Peyer's patch (tissue), 4 donors: ENCODE results near the gene HEYL. TPM values are rescaled to one million over a fixed set of nuclear protein-coding genes. Genes with fewer than 3 reads are reported as not detected.

Experiments used
- DNase-seq, 3 donors: peaks; one replicate each; pipeline ENCODE4 v3.0.0-alpha.2; 2017 to 2019
- H3K27ac ChIP-seq, 4 donors: fragments of 200-600 bp; sonication (generic); one replicate each; pipeline ENCODE4 v1.5.1; 2016 to 2019
- H3K27me3 ChIP-seq, 2 donors: fragments of 200-600 bp; sonication (generic); one replicate each; pipeline ENCODE4 v1.5.1; 2019
- H3K36me3 ChIP-seq, 3 donors: fragments of 200-600 bp; sonication (generic); one replicate each; pipeline ENCODE4 v1.5.1; 2016 to 2019
- H3K4me1 ChIP-seq, 4 donors: fragments of 200-600 bp; sonication (generic); one replicate each; pipeline ENCODE4 v1.5.1; 2016 to 2019
- H3K4me3 ChIP-seq, 4 donors: fragments of 200-600 bp; sonication (generic); 1 replicate in 3 of 4; 2 replicates in 1 of 4; pipeline ENCODE4 v1.5.1; 2016 to 2019; ENCODE audit warnings: mild to moderate bottlenecking in 1 of 4
- H3K9me3 ChIP-seq, 4 donors: fragments of 200-600 bp; sonication (generic); one replicate each; pipeline ENCODE4 v1.5.1; 2016 to 2019; ENCODE audit warnings: mild to moderate bottlenecking in 1 of 4
- POLR2A ChIP-seq, 2 donors: fragments of 450-650 bp; IDR thresholded peaks; one replicate each; pipeline ENCODE4 v1.5.1; 2017; ENCODE audit warnings: antibody characterized with exemption in 2 of 2, mild to moderate bottlenecking in 2 of 2, moderate library complexity in 2 of 2
- total RNA-seq, 4 donors: library from RNA; depleted of rRNA; stranded (reverse); fragments of >200 nt; gene quantifications; one replicate each; pipeline ENCODE4 v1.1.0, GENCODE V29; 2016
- TF ChIP-seq, protein P1 (sequence below), 6 experiments: fragments of 450-650 bp in 4 of 6; fragments of 200-600 bp in 2 of 6; sonication (generic) in 1 of 6; IDR thresholded peaks; one replicate each; pipeline ENCODE4 v1.5.1; 2017 to 2019; ENCODE audit warnings: antibody characterized with exemption in 6 of 6, mild to moderate bottlenecking in 3 of 6, moderate library complexity in 1 of 6

The HEYL gene
- total RNA-seq, 4 donors from 2014 or later: 0.95 to 5.8 (median 1.5) TPM; not detected in 1

DNA sequence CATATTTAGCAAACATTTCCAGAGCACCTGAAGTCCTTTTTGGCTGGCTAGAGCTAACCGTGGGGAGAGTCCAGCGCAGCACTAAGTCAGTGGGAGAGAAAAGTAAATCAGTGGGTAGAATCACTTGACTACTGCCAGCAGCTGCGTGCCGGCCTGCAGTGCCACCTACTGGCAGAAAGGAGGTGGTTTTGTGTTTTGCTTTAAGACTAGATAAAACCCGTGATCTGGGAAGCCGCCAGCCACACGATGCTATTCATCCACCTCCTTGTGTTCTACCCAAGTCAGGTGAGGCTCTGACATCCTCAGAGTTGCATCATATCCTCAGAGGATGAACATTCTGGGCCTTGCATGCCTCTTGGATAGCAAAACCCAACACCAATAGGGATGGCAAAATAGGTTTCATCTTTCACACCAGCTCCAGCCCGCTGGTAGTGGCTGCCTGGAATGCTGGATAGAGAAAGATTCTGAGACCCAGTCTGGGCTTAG is 14.1 kb upstream of the HEYL start:
- Histone ChIP-seq H3K27ac (no peak overlapping the region), H3K4me3 (no peak overlapping the region), H3K27me3 (no peaks in the 10 kb centered on the region), H3K36me3 (no peaks in the 10 kb centered on the region), H3K4me1 (no peaks in the 10 kb centered on the region), H3K9me3 (no peaks in the 10 kb centered on the region)
- DNase-seq: peak; percentile 72 to 93 (median 77)
- no peak for TF ChIP-seq POLR2A (IDR thresholded peaks at IDR 0.05)
- TF ChIP-seq, protein P1, sequence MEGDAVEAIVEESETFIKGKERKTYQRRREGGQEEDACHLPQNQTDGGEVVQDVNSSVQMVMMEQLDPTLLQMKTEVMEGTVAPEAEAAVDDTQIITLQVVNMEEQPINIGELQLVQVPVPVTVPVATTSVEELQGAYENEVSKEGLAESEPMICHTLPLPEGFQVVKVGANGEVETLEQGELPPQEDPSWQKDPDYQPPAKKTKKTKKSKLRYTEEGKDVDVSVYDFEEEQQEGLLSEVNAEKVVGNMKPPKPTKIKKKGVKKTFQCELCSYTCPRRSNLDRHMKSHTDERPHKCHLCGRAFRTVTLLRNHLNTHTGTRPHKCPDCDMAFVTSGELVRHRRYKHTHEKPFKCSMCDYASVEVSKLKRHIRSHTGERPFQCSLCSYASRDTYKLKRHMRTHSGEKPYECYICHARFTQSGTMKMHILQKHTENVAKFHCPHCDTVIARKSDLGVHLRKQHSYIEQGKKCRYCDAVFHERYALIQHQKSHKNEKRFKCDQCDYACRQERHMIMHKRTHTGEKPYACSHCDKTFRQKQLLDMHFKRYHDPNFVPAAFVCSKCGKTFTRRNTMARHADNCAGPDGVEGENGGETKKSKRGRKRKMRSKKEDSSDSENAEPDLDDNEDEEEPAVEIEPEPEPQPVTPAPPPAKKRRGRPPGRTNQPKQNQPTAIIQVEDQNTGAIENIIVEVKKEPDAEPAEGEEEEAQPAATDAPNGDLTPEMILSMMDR (IDR thresholded peaks at IDR 0.05): peak; percentile 64 to 94 (median 78)

DNA sequence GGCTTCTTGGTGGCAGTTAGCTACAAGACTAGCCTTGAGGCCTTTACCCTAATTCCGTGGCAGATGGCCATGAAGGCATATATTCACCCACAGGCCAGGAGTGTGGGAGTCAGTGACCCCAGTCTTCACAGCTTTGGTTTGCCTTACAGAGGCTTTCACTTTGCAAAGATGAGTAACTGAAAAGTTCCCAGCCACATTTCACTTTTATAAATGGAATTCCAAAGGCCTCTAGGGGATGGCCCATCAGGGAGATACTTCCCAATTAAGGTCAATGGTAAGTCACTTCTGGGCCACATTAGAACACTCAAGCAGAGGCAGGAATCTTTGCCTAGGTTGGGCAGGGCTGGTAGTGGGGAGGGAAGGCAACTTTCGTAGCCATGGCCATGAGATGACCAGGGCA is 13.1 kb upstream of the HEYL start:
- H3K4me1 ChIP-seq: no peaks in the 10 kb centered on the region
- TF ChIP-seq, protein P1 (IDR thresholded peaks at IDR 0.05): no peak
- no peak for TF ChIP-seq POLR2A (IDR thresholded peaks at IDR 0.05)
- no peaks in the 10 kb centered on the region for H3K9me3 ChIP-seq
- no peaks in the 10 kb centered on the region for H3K27me3 ChIP-seq
- H3K36me3 ChIP-seq: no peaks in the 10 kb centered on the region
- H3K4me3 ChIP-seq: no peak overlapping the region
- no peak overlapping the region for H3K27ac ChIP-seq
- DNase-seq: no peak

DNA sequence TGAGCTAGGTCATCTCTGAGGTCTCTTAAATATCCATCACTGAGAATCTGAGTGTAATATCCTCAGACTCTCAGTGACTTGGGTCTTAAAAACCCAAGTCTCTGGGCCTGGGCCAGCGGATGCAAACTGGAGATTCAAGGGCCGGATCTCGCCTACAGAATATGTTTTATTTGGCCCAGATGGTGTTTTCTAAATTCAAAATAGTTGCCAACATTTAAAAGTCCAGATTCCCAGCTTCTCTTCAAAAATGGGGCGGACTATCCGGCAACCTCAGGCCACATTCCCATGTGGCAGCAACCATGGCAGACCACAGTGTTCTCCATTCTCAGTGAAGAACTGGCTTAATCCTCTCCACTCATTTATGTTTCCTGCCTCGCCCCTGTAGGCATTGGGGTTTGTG is 12.7 kb upstream of the HEYL start:
- no peaks in the 10 kb centered on the region for H3K4me1 ChIP-seq
- H3K36me3 ChIP-seq: no peaks in the 10 kb centered on the region
- no peak for DNase-seq
- no peaks in the 10 kb centered on the region for H3K27me3 ChIP-seq
- TF ChIP-seq, protein P1 (IDR thresholded peaks at IDR 0.05): no peak
- no peak for TF ChIP-seq POLR2A (IDR thresholded peaks at IDR 0.05)
- H3K9me3 ChIP-seq: no peaks in the 10 kb centered on the region
- no peak overlapping the region for H3K4me3 ChIP-seq
- no peak overlapping the region for H3K27ac ChIP-seq

DNA sequence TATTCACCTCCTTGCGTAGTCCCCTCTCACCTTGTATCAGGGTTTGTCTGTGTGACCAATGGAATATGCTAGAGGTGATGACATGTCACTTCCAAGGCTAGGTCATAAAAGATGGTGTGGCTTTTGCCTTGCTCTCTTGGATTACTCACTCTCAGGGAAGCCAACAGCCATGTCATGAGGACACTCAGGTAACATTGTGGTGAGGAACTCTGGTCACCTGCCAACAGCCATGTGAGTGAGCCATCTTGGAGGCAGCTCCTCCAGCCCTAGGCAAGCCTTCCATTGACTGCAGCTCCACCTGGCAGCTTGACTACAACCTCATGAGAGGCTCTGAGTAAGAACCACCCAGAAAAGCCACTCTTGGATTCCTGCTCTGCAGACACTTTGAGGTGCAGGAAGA is 11.0 kb upstream of the HEYL start:
- H3K4me1 ChIP-seq: no peaks in the 10 kb centered on the region
- no peaks in the 10 kb centered on the region for H3K36me3 ChIP-seq
- no peaks in the 10 kb centered on the region for H3K27me3 ChIP-seq
- H3K9me3 ChIP-seq: no peaks in the 10 kb centered on the region
- no peak for DNase-seq
- H3K27ac ChIP-seq: no peak overlapping the region
- no peak overlapping the region for H3K4me3 ChIP-seq
- TF ChIP-seq POLR2A (IDR thresholded peaks at IDR 0.05): no peak
- TF ChIP-seq, protein P1 (IDR thresholded peaks at IDR 0.05): no peak

DNA sequence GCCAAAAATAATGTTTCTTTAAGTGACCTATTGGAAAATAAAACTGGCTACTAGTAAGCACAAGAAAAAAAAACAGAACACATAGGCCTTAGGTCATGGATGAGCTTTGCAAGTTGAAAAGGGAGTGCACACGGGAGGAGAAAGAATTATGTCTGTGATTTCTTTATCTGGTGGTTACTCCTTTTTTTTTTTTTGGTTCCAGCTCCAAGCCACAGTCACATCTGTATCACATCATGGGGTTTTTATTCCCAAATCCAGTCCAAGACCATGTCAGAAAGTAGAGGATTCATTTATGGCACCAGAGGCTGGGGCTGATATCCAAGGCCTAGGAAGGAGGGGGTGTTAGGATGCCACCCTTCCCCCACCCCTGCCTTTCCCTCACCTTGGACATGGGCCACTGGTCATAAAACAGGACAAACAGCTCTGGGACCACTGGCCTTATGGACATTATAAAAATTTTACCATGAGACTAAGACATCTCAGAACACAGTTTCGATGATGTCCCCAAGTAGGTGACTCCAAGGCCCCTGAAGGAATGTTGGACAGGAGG is 10.3 kb upstream of the HEYL start:
- DNase-seq: no peak
- TF ChIP-seq, protein P1 (IDR thresholded peaks at IDR 0.05): no peak
- TF ChIP-seq POLR2A (IDR thresholded peaks at IDR 0.05): no peak
- H3K27ac ChIP-seq: no peak overlapping the region
- no peak overlapping the region for H3K4me3 ChIP-seq
- H3K4me1 ChIP-seq: no peaks in the 10 kb centered on the region
- H3K27me3 ChIP-seq: no peaks in the 10 kb centered on the region
- no peaks in the 10 kb centered on the region for H3K36me3 ChIP-seq
- no peaks in the 10 kb centered on the region for H3K9me3 ChIP-seq

DNA sequence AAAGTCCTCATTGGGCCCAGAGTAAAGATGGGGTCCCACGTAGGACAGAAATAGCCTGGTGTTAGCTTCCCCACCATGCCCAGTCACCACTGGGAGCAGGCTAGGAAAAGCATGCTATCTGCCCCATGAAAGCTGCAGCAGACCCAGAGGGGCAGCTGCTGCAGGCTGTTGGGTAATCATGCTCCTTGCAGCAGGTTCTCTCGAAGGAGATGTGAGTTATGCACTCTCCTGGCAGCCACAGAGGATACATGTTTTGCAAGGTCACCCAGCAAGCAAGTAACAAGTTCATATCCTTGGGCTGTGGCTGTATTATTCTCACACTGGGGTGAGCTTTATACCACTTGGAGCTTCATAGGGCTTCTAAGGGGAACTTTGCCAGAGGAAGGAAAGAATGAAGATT is 9.1 kb upstream of the HEYL start:
- no peaks in the 10 kb centered on the region for H3K36me3 ChIP-seq

More for the DNA sequence above, 9.1 kb upstream of the HEYL start:
- Histone ChIP-seq H3K27me3 (no peaks in the 10 kb centered on the region), H3K9me3 (no peaks in the 10 kb centered on the region), H3K4me3 (no peak overlapping the region), H3K4me1 (no peaks in the 10 kb centered on the region), H3K27ac (no peak overlapping the region)
- no peak for DNase-seq
- TF ChIP-seq, protein P1 (IDR thresholded peaks at IDR 0.05): no peak
- TF ChIP-seq POLR2A (IDR thresholded peaks at IDR 0.05): no peak
